Epithelial cell of proximal tubule (primary cell): ENCODE data around the gene ODC1. TPM values are rescaled to one million over a fixed set of nuclear protein-coding genes. Genes with fewer than 3 reads are reported as not detected.

ENCODE experiments used
- DNase-seq: peaks from one replicate; pipeline ENCODE4 v3.0.0-alpha.2; 2011; ENCODE audit warnings: low read depth
- H3K4me3 ChIP-seq: 2 replicates; pipeline ENCODE4 v1.5.1; 2011; ENCODE audit warnings: low read depth, mild to moderate bottlenecking, low read length
- total RNA-seq: library from RNA; depleted of rRNA; stranded (reverse); fragments of >200 nt; gene quantifications from 2 replicates; pipeline ENCODE4 v1.2.3, GENCODE V29; 2015
- TF ChIP-seq, protein P1 (sequence below): conservative IDR thresholded peaks from 2 replicates; pipeline ENCODE4 v1.5.1; 2012; ENCODE audit warnings: low read depth, mild to moderate bottlenecking, low read length

Gene ODC1
- total RNA-seq, 1 donor from 2014 or later: 134 TPM

DNA sequence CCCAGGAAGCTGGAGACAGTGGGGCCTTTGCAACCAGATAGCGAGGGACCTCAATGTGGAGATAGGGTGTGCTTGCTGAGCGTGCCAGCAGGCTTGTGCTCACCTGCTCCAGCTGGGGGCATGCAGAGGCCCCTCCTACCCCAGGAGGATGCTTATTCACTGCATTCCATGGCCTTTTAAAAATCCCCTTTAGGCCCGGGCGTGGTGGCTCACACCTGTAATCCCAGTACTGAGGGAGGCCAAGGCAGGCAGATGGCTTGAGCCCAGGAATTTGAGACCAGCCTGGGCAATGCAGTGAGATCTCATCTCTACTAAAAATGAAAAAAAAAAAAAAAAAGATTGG lies 54.5 kb downstream of the ODC1 start:
- TF ChIP-seq, protein P1, sequence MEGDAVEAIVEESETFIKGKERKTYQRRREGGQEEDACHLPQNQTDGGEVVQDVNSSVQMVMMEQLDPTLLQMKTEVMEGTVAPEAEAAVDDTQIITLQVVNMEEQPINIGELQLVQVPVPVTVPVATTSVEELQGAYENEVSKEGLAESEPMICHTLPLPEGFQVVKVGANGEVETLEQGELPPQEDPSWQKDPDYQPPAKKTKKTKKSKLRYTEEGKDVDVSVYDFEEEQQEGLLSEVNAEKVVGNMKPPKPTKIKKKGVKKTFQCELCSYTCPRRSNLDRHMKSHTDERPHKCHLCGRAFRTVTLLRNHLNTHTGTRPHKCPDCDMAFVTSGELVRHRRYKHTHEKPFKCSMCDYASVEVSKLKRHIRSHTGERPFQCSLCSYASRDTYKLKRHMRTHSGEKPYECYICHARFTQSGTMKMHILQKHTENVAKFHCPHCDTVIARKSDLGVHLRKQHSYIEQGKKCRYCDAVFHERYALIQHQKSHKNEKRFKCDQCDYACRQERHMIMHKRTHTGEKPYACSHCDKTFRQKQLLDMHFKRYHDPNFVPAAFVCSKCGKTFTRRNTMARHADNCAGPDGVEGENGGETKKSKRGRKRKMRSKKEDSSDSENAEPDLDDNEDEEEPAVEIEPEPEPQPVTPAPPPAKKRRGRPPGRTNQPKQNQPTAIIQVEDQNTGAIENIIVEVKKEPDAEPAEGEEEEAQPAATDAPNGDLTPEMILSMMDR: no peak
- DNase-seq: no peak
- H3K4me3 ChIP-seq: no peak overlapping the region

DNA sequence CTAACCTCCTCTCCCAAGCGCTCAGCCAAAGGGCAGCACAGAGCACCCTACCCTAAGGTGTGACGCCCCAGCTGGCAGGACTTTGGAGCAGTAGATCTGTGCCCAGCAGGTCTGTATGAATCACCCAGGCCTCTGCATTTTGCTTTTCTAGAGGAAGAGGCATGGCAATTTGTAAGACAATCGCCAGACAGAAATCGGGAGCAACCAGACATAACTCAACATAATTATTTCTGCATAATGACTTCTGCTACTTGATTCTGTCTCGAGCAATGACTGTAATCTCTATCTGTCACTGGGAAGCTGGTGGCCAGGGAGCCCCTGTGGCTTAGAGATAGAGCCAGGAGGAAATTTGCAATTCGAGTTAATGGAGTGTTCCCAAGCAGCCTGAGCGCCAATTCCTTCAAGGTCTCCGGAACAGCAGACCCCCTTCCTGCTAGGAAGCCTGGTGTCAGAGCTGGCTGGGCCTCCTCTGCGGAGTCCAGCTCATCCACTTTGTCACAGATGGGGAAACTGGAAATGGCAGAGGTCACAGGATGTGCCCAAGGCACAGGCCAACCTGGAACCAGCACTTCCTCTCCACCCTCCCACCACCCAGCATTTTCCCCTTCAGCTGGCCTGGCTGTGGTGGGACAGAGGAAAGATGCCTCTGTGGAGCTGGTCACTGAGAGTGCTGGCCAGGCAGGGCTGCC lies 55.0 kb downstream of the ODC1 start:
- no peak for DNase-seq
- no peak overlapping the region for H3K4me3 ChIP-seq
- TF ChIP-seq, protein P1: no peak

DNA sequence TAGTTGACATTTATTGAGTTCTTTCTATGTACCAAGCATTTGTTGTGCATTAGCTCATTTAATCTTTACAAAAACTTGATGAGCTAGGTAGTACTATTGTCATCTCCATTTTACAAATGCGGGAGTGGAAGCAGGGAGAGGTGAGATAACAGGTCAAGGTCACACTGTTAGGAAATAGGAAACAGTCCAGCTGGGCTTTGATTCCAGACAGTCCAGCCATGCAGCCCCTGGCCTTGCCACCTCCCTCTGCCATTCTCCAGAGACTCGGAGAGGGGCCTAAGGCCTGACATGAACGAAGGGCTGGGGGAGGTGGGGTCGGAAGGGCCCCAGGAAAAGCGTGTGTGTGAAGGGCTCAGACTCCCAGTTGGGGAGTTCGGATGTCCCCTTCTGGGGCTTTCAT lies 55.6 kb downstream of the ODC1 start:
- DNase-seq: no peak
- TF ChIP-seq, protein P1: no peak

DNA sequence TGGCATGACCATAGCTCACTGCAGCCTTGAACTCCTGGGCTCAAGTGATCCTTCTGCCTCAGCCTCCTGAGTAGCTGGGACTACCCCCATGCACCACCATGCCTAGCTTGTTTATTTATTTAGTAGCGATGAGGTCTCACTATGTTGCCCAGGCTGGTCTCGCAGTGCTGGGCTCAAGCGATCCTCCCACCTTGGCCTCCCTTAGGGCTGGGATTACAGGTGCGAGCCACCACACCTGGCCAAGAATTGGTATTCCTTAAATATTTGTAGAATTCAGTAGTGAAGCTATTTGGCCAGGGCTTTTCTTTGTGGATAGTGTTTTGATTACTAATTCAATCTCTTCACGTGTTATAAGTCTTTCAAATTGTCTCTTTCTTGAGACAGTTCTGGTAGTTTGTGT lies 56.0 kb downstream of the ODC1 start:
- no peak for DNase-seq
- H3K4me3 ChIP-seq: no peak overlapping the region
- TF ChIP-seq, protein P1: no peak

More for the DNA sequence above, 55.6 kb downstream of the ODC1 start:
- no peak overlapping the region for H3K4me3 ChIP-seq

DNA sequence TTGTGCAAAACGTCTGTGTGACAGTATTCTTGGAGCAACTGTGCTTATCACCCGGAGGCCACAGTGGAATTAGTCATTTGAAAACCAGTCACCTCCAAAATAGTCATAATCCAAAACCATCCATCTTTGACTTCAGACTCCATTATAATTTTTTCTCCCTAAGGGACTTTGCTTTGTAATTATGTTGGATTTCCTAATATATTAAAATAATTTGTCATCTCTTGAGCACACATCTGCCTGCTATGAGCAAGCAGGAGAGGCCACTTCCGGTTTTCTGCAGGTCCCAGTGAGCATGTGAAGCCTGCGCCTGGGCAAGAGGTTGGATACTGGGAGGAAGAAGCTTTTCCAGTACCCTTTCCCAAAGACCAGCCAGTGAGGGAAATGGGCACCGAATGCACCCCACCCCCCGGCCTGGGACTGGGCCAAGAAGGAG lies 57.7 kb downstream of the ODC1 start:
- TF ChIP-seq, protein P1: no peak
- no peak for DNase-seq
- no peak overlapping the region for H3K4me3 ChIP-seq

Other genes with a start within 250 kb of the ODC1 start
- gene HPCAL1, start 145.4 kb downstream of the ODC1 start, total RNA-seq: 72.3 and 138 TPM in 2 replicates
- 28.4 and 35.7 TPM in 2 replicates for gene NOL10, start 241.6 kb upstream of the ODC1 start, total RNA-seq